Measurements from ENCODE around the gene NASP.

DNA sequence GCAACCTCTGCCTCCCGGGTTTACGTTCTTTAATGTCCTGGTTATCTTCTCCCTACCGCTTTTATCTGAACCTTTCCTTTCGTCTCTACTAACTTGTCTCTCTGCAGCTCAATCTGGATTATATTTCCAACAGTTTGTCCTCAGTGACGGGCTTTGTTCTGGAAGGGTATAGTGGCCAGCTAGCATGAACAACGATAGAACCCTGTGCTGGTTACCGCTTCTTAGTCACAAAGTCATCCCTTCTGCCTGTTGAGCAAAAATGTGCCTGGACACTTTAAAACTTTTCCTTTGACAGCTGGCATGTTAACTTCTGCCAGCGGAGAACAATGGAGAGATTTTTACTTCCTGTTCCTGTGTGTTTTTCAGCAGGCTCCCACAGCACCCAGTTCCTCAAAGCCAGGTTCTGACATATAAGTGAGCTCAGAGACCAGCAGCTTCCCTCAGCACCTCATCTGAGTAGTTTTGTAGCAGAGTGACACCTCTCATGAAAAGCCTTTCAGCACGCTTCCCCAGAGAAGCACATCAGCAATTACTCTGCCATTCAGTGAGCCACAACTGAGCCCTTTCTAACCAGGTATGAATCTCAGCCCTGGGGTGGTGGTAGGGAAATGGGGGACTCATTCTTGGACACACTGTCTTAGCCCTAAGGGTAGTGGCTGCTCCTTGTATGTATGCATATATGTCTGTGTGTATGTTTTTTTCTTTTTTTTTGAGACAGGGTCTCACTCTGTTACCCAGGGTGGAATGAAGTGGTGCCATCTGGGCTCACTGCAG, 63.6 kb downstream of the NASP start:
- no peak for TF ChIP-seq EZH2phosphoT487 (IDR thresholded peaks at IDR 0.05; ENCODE audit: borderline replicate concordance)
- TF ChIP-seq, protein P1, sequence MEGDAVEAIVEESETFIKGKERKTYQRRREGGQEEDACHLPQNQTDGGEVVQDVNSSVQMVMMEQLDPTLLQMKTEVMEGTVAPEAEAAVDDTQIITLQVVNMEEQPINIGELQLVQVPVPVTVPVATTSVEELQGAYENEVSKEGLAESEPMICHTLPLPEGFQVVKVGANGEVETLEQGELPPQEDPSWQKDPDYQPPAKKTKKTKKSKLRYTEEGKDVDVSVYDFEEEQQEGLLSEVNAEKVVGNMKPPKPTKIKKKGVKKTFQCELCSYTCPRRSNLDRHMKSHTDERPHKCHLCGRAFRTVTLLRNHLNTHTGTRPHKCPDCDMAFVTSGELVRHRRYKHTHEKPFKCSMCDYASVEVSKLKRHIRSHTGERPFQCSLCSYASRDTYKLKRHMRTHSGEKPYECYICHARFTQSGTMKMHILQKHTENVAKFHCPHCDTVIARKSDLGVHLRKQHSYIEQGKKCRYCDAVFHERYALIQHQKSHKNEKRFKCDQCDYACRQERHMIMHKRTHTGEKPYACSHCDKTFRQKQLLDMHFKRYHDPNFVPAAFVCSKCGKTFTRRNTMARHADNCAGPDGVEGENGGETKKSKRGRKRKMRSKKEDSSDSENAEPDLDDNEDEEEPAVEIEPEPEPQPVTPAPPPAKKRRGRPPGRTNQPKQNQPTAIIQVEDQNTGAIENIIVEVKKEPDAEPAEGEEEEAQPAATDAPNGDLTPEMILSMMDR (conservative IDR thresholded peaks at IDR 0.05; ENCODE audit: low read length): no peak

Measured in Loucy (cell line).